Kidney tubule cell (primary cell): Measurements from ENCODE around the gene BICDL1.

Experiments used
- DNase-seq: peaks from one replicate; pipeline ENCODE4 v3.0.0-alpha.2; 2018; ENCODE audit warnings: low spot score

BICDL1 gene

DNA sequence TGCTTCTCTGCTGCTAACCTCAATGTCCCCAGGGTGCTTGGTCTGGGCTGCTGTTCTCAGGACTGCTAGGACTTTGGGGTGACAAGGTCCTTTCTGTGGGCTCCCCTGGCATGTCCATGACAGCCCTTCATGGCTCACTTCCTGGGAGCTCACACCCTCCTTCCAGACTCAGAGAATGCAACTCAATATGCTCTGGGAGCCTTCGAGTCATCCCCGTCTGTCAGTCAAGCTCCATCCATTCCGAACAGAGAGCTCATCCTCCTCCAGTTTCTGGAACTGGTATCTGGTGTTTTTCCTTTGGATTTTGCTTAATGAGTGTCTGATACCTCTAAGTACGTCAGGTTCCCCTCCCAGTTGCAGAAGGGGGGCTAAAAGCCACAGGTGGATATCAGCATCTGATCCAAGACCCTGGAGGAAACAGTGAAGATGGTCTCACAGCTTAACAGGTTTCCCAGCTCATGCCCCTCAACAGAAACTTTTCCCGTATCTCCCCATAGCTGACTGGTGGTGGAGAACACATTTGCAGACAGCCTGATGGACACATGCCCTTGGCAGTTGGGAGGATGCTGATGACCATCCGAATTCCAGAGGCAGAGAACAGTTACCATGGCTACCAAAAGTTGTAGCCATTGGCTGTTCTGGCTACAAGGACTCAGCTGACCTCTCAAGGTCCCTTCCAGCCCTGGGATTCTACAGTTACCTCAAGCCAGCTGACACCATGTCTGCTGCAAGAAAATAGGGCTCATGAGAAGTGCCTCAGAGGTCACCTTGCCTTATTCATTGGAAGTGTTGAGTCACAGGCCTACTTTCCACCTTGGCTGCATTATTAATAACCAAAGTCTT, 137.0 kb downstream of the BICDL1 start:
- peak; percentile 39 for DNase-seq

DNA sequence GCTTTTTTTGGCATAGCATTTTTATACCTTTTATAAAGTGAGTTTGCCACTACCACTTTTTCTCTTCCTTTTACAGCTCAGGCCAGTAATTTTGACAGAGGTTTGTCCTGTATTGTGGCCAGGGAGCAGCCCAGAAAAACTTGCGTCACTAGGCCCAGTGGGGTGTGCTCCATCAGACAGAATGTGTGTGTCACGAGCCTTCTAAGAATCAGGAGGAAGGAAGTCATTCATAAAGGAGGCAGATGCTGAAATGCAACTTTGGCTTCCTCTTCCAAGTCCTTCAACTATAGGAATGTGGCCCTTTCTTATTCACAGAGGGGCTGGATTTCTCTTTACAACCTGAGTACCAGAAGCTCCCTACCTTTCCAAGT, 137.6 kb downstream of the BICDL1 start:
- no peak for DNase-seq

DNA sequence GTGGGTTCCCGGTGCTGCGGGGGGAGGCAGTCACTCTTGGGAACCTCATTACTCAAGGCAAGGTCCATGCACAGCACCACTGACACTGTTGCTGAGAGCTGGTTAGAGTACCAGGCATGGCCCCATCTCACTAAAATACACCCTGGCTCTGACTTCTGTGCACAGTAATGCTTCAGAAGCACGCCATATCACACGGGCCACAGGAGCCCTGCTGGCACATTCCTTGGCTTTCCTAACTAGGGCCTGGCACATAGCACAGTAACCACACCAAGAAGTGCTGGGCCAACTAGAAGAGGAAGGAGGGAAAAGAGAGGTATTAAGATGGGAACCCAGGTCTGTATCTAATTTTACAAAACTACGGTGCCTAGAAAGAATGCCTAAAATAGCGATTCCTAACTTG, 141.0 kb downstream of the BICDL1 start:
- no peak for DNase-seq

DNA sequence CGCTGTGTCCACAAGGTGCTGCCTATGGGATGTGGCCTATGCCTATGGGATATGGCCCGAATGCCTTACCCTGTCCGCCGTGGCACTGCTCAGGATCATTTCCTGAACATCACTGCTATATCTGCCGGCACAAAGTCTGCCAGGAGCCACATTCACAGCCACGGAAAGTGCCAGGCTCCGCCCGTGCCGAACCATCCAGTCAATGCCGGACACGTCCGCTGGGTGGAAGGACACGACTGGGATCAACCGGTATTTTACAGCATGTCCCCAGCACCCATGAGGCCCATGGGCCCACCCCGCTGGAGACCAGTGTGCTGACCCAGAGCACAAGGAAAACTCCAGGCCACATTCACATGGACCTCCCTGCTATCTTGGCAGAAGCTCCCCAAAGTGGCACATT, 142.1 kb downstream of the BICDL1 start:
- DNase-seq, result no peak

DNA sequence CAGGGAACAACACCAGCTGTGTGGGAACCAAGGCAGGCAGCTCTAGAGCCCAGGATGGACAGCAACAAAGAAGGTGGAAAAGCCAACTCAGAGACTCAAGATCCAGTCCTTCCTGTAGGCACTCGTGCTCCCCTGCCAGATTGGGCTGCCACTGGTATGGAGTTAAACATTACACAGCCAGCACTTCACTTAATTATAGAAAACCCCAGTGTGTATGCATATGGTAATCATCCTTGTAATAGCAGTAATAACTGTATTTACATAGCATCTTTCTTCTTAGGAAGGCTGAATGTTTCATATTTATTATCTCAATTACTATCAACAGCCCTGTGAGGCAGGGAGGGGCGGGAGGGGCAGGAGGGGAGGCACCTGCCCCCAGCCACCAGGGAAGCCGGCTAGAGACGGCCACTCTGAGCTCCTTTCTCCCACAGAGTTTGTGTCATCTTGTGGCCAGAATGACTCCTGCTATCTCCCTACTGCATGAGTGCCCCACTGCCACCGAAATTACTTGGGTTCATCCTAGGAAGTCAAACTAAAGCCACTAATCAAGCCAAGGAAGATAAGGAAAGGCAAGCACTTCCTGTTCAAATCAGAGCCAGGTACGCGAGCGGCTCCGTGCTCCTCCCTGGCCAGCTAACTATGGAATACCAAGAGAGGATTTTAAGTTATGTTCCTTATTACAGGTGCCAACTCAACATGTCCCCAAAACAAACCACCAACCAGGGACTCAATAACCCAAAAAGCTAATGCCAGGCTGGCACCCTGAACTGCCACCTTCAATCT, 143.2 kb downstream of the BICDL1 start:
- DNase-seq, result no peak

DNA sequence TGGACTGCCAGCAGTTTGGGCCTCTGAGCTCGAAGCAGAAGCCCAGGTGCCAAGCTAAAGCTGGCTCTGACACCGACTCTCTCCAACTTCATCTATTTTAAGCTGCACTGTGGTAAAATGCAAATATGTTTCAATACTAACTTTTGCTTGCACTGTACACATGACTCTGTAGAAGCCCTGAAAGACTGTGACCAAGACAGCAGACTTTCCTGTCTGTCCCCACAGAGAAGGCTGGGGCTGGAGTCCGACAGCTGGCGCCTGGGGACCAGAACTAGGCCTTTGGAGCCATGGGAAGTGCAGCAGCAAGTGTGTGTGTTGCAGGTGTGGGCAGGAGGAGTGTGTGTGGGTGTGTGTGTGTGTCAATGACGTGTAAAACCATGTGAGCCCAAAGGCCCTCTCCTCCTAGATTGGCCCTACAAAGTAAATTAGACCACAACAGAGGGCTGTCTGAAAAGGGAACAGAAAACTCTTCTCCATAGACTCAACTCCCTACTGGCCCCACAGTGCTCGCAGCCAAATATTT, 143.9 kb downstream of the BICDL1 start:
- no peak for DNase-seq

DNA sequence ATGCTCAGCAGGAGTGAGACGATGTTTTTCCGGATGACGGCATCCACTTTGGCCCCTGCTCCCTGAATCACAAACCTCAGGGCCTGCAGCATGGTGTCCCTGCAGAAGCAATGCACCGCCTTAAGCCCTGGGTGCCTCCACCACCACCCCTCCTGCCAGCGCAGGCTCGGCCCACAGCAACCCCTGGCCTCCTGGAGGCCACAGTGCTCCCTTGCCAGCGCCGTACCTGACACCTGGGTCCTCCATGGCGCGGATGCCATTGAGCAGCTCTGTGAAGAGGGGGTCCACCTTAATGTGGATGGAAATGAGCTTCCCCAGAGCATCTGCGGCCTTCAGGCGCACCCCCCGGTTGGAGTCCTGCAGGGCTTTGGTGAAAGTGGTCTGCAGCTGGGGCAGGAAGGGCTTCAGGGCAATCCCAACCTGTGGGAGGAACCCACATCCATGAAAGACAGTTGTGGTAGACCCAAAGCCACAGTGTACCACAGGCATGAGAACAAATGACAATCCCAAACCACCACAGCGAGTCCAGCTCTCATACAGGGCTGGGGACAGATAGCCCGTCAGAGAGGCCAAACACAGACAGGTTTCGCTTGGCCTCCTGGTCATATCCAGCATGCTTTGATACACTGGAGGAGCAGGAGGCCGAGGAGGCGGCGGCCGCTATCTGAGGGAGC, 145.4 kb downstream of the BICDL1 start:
- DNase-seq, result no peak

DNA sequence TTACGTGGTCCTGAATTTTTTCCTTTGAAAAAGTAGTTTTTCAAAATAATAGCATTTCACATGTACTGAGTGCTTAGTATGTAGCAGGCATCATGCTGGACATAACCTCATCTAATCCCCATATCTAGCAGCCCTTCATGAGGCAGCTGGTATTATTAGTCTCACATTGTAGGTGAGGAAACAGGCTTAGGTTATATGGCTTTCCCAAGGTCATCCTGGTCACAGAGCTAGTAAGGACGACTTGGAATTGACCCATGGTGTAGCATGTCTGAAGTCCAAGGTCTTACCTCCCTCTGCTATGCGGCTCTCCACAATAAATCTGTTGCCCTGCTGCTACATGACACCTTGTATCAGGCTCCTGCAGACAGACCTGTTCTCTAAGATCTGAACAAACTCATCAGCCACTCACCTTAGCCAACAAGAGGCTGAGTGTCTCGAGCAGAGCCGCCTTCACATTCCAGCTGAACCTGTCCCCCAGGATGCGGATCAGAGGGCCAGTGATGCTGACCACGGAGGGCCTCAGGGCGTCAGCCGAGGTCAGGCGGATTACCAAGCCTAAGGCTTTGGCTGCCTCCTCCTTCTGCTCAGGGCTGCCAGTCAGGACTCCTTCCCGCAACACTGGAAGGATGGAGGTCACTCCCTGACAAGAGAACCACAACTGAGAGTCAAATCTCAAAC, 147.2 kb downstream of the BICDL1 start:
- DNase-seq, result no peak

DNA sequence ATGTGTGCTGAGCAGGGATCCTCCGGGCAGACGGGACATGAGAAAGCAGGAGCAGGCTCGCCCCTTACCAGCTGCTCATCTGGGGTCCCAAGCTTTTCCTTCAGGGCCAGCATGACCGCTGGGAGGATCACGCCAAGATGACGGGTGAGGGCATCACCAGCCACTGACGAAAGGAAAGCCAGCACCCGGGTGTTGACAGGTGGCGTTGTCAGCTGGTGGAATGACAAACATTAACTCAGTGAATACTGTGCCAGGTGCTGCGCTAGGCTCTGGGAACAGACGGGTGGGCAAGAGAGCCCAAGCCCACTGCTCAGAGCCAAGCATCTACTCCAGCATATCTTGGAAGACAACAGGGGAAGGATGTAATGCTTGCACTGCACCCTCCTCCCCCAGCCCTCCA, 148.8 kb downstream of the BICDL1 start:
- DNase-seq, result no peak

DNA sequence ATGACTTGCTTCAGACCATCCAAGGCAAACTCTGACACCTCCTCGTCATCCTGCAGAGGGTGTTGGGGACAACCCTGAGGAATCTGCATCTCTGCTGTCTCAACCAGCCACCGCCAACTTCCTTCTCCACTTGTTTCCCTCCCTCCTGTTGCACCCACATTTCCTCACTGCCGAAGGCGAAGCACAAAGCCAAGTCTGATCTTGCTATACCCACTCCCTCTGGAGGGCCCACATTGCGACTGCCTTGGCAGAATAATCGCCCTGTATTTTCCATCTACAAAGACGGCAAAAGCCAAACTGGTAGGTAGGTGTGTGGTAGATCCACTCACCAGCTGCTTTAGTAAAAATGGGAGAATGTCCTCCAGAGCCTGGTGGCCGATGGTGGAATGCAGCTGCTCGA, 149.3 kb downstream of the BICDL1 start:
- no peak for DNase-seq

DNA sequence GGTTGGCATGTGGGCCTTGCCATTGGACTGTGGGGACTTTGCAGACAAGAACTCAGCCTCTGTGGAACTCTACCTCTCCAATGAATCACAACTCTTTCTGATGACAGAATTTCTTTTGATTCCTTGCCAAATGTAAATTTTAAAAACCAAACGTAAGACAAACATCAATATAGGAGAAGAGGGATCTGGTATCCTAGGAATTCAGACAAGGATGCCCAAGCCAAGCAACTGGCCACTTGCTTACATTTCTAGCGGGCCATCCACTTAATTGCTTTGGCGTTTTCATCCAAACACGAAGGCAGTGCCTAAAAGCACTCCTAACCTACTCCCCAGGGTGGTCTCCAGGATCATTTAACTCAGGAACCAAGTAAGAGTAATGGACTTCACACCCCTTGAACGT, 150.9 kb downstream of the BICDL1 start:
- DNase-seq, result no peak

DNA sequence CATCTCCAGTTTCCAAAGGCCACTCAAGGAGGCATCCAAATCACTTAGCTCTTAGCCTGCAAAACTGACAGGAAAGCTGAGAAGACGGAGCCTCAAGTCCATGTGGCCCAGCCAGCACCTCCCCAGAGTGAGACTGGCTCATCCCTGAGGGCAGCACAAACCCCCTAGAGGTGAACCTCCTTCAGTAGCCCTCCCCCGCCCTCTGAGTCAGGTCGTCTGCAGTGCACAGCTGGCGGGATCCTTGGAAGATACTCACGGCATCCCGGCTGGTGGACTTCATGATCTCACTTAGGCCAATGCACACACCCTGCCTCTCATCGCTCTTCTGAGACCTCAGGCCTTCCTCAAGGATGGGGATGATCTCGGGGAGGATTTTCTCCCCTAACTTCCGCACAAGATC, 151.6 kb downstream of the BICDL1 start:
- no peak for DNase-seq

DNA sequence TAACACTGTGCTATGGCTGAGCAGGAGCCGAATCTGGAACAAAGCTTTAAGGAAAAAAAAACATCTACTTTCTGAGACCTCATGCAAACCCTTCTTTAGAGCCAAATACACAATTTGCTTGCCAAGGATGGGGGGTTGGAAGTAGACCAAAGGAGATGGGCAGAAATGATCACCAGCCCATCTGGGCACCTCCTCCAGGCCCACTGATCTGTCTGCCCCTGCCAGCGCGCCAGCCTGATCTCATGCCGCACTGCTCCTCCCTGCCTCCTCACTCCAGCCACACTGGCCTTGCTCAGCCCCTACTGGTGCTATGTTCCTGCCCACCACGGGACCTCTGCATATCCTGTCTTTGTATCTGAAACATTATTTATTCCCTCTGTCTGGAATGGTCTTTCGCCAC, 152.3 kb downstream of the BICDL1 start:
- no peak for DNase-seq

DNA sequence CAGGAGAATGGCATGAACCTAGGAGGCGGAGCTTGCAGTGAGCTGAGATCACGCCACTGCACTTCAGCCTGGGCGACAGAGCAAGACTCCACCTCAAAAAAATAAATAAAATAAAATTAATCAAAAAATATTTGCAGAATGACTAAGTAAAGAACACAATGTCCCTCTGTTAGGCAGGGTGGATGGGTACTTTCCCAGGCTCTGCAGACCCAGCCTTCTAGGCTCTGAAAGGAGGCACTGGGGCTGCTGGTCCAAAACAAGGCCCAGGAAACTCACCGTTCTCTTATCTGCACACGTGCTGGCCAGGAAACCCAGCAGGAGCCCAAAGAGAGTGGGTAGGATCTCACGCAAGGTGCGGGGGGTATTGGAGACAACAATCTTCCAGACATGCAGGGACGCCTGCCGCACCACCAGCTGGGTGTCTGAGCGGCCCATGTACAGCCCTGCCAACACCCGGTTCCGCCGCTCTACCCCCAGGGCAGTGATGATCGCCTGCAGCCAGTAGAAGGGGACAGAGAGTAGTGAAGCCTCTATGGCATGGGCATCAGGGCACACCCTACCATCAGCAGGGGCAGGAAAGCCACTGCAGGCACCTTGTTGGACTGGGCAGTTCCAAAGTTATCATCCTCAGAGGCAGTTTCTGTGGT, 153.3 kb downstream of the BICDL1 start:
- DNase-seq, result peak; percentile 39
